DND-41 (cell line): ENCODE results near the gene PRICKLE2.

Experiments
- EZH2 ChIP-seq: IDR thresholded peaks from 3 replicates; pipeline ENCODE4 v1.6.1; 2012; ENCODE audit warnings: borderline replicate concordance, low read depth, mild to moderate bottlenecking, moderate library complexity, low read length, inconsistent platforms; ENCODE audit not compliant: severe bottlenecking
- TF ChIP-seq, protein P1 (sequence below): IDR thresholded peaks from 2 replicates; pipeline ENCODE4 v1.5.1; 2012; ENCODE audit warnings: borderline replicate concordance, low read length, moderate library complexity, mild to moderate bottlenecking; ENCODE audit not compliant: poor library complexity, severe bottlenecking; ENCODE audit errors: extremely low read depth

DNA sequence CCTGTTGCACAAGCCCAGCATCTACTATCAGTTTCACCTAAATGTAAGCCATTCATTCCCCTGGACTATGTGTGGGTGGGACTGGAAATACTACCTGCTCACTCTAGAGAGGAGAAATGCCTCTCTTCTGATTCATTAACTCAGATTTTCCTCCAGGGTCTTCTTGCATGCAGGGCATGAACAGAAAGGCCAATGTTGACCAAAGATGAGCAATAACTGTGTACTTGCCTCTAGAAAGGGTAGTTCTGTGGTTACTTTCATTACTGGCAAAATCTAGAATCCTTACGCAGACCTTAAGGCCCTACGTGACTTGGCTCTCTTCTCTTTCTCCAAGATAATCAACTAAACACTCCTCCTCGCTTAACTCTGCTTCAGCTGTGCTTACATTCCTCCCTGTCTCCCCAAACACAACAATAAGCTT is 120.6 kb downstream of the PRICKLE2 start:
- TF ChIP-seq EZH2: no peak
- TF ChIP-seq, protein P1, sequence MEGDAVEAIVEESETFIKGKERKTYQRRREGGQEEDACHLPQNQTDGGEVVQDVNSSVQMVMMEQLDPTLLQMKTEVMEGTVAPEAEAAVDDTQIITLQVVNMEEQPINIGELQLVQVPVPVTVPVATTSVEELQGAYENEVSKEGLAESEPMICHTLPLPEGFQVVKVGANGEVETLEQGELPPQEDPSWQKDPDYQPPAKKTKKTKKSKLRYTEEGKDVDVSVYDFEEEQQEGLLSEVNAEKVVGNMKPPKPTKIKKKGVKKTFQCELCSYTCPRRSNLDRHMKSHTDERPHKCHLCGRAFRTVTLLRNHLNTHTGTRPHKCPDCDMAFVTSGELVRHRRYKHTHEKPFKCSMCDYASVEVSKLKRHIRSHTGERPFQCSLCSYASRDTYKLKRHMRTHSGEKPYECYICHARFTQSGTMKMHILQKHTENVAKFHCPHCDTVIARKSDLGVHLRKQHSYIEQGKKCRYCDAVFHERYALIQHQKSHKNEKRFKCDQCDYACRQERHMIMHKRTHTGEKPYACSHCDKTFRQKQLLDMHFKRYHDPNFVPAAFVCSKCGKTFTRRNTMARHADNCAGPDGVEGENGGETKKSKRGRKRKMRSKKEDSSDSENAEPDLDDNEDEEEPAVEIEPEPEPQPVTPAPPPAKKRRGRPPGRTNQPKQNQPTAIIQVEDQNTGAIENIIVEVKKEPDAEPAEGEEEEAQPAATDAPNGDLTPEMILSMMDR: no peak
